GM18909 (cell line): ENCODE data around the gene RNF126.
"Not testable (repeated sequence)": the region's sequence is repeated elsewhere in the genome, so short reads cannot be mapped to it uniquely, and the experiment has no call there.

Experiments used
- ATAC-seq: cut with Tn5 transposase; IDR thresholded peaks from one replicate; pipeline ENCODE4 v1.9.1; 2021; ENCODE audit warnings: mild to moderate bottlenecking; ENCODE audit not compliant: unreplicated experiment, poor library complexity

RNF126 gene

GRCh38 chr19:662962-663681, at the start of gene RNF126:
Gene RNF126, minus strand, starts transcription at chr19:663214. Its CDS starts 93 bp downstream, at chr19:663121.
- peak; percentile 56 for ATAC-seq

- no peak for ATAC-seq
These were observed 48.2 kb upstream of the RNF126 start for GRCh38 chr19:711254-711653.

- no peak for ATAC-seq
These were observed 47.8 kb upstream of the RNF126 start for GRCh38 chr19:710767-711166.

- ATAC-seq = no peak
These were observed 47.1 kb upstream of the RNF126 start for GRCh38 chr19:709965-710571.

- ATAC-seq = no peak
These were observed 46.4 kb upstream of the RNF126 start for GRCh38 chr19:709196-709964.

- no peak for ATAC-seq
These were observed 45.4 kb upstream of the RNF126 start, which contains the start of gene PALM for GRCh38 chr19:708154-709143. Gene PALM, plus strand, starts transcription at chr19:708935. Its CDS starts 212 bp downstream, at chr19:709147.

GRCh38 chr19:704447-704741, 41.4 kb upstream of the RNF126 start:
- no peak for ATAC-seq

- ATAC-seq = no peak
These were observed 40.8 kb upstream of the RNF126 start for GRCh38 chr19:703651-704446.

GRCh38 chr19:703329-703650, 40.3 kb upstream of the RNF126 start:
- ATAC-seq = no peak

GRCh38 chr19:702847-703246, 39.8 kb upstream of the RNF126 start:
- ATAC-seq = not testable (repeated sequence)

- not testable (repeated sequence) for ATAC-seq
These were observed 36.9 kb upstream of the RNF126 start for GRCh38 chr19:699885-700284.

- ATAC-seq = not testable (repeated sequence)
These were observed 35.5 kb upstream of the RNF126 start for GRCh38 chr19:698529-698928.

- ATAC-seq = no peak
These were observed 32.4 kb upstream of the RNF126 start, which contains the start of gene PRSS57 for GRCh38 chr19:695352-695949. Gene PRSS57, minus strand, starts transcription at chr19:695452. Its CDS starts 22 bp downstream, at chr19:695430.

GRCh38 chr19:694481-695351, 31.7 kb upstream of the RNF126 start:
- no peak for ATAC-seq

- ATAC-seq = no peak
These were observed 27.2 kb upstream of the RNF126 start for GRCh38 chr19:690203-690602.

GRCh38 chr19:688992-689391, 26.0 kb upstream of the RNF126 start:
- no peak for ATAC-seq

GRCh38 chr19:688214-688613, 25.2 kb upstream of the RNF126 start:
- ATAC-seq = no peak

GRCh38 chr19:687569-688166, 24.7 kb upstream of the RNF126 start:
- no peak for ATAC-seq
